GM12878 (cell line): ENCODE measurements around the gene UBE2L6. TPM values are rescaled to one million over a fixed set of nuclear protein-coding genes. Genes with fewer than 3 reads are reported as not detected.

Experiments
- ATAC-seq: fragments of 200-7000 bp; cut with Tn5 transposase; 3 replicates; pipeline ENCODE4 v1.9.1; 2020; ENCODE audit warnings: mild to moderate bottlenecking, moderate library complexity
- BruUV-seq: library from RNA; stranded (reverse); fragments of 400-500 nt; replicated peaks from 2 replicates; lab custom pipeline; 2021; lab: Mats Ljungman, UMichigan
- CTCF ChIA-PET: fragments of 300-600 bp; sonication (Branson Sonifier 250); formaldehyde crosslinking; extraction: SDS; loops from one replicate; lab custom pipeline; 2021; ENCODE audit warnings: inconsistent platforms; lab: Yijun Ruan, JAX
- POLR2A ChIA-PET: fragments of 350-600 bp; formaldehyde crosslinking; extraction: SDS; loops from one replicate; lab custom pipeline; 2021; ENCODE audit warnings: inconsistent platforms; lab: Charles Lee
- RAD21 ChIA-PET: fragments of 300-600 bp; sonication (Branson Sonifier 250); formaldehyde crosslinking; loops from one replicate; lab custom pipeline; 2023; ENCODE audit warnings: antibody characterized with exemption; ENCODE audit not compliant: unreplicated experiment; lab: Charles Lee
- SMC1A ChIA-PET: fragments of 300-600 bp; sonication (Branson Sonifier 250); formaldehyde crosslinking; loops from one replicate; lab custom pipeline; 2023; ENCODE audit not compliant: unreplicated experiment, uncharacterized antibody; lab: Charles Lee
- DNase-seq: peaks from one replicate; pipeline ENCODE4 v3.0.0-alpha.2; 2011; ENCODE audit warnings: low read depth, low spot score
- FAIRE-seq: peaks from 3 replicates; lab custom pipeline; 2011; peaks lifted over from hg19 to GRCh38; lab: Jason Lieb, UNC
- H2AFZ ChIP-seq: 2 replicates; pipeline ENCODE4 v1.6.0; 2011; ENCODE audit warnings: low read depth, low read length, control low read depth; ENCODE audit not compliant: control insufficient read depth
- H3K27ac ChIP-seq: 2 replicates; pipeline ENCODE4 v1.5.1; 2011; ENCODE audit warnings: control low read depth; ENCODE audit not compliant: control insufficient read depth, insufficient read depth
- H3K27me3 ChIP-seq, 2 experiments: replicated peaks in 1 of 2; 2 replicates each; pipeline versions ENCODE4 v1.6.0 to v1.6.1; 2011; ENCODE audit warnings: low read length in 1 of 2; ENCODE audit not compliant: control insufficient read depth in 2 of 2, insufficient read depth in 2 of 2
- H3K36me3 ChIP-seq, 2 experiments: 2 replicates each; pipeline ENCODE4 v1.5.1; 2011; ENCODE audit warnings: low read length in 1 of 2; ENCODE audit not compliant: control insufficient read depth in 2 of 2, insufficient read depth in 2 of 2
- H3K4me1 ChIP-seq: 2 replicates; pipeline ENCODE4 v1.6.1; 2011; ENCODE audit warnings: mild to moderate bottlenecking, low read length, moderate library complexity, mixed read lengths; ENCODE audit not compliant: control insufficient read depth, insufficient read depth
- H3K4me2 ChIP-seq: 2 replicates; pipeline ENCODE4 v1.6.0; 2011; ENCODE audit warnings: control low read depth; ENCODE audit not compliant: control insufficient read depth, insufficient read depth
- H3K4me3 ChIP-seq: fragments of 200-600 bp; sonication (generic); 2 replicates; pipeline ENCODE4 v1.5.1; 2016
- H3K79me2 ChIP-seq: 2 replicates; pipeline ENCODE4 v1.6.0; 2011; ENCODE audit warnings: low read length; ENCODE audit not compliant: control insufficient read depth, insufficient read depth
- H3K9ac ChIP-seq: 2 replicates; pipeline ENCODE4 v1.8.0; 2011; ENCODE audit warnings: low read length, control low read depth, mixed read lengths; ENCODE audit not compliant: control insufficient read depth, insufficient read depth
- H3K9me3 ChIP-seq: replicated peaks from 3 replicates; pipeline ENCODE4 v1.5.1; 2011; ENCODE audit warnings: mild to moderate bottlenecking, low read length; ENCODE audit not compliant: control insufficient read depth, insufficient read depth
- H4K20me1 ChIP-seq: 2 replicates; pipeline ENCODE4 v1.6.0; 2011; ENCODE audit not compliant: control insufficient read depth, insufficient read depth
- CEBPZ ChIP-seq: fragments of 150-350 bp; IDR thresholded peaks from 2 replicates; pipeline ENCODE4 v1.6.1; 2016; ENCODE audit warnings: low read depth, low read length
- HDGF ChIP-seq: fragments of 450-650 bp; IDR thresholded peaks from 2 replicates; pipeline ENCODE4 v1.6.1; 2016; ENCODE audit warnings: antibody characterized with exemption
- MEF2B ChIP-seq: fragments of 450-650 bp; IDR thresholded peaks from 2 replicates; pipeline ENCODE4 v1.6.1; 2018; ENCODE audit warnings: mild to moderate bottlenecking, moderate library complexity; ENCODE audit not compliant: partially characterized antibody, poor library complexity, severe bottlenecking
- NR2C1 ChIP-seq: fragments of 450-650 bp; IDR thresholded peaks from 2 replicates; pipeline ENCODE4 v1.6.1; 2017; ENCODE audit warnings: antibody characterized with exemption, mild to moderate bottlenecking, moderate library complexity
- RAD21 ChIP-seq: IDR thresholded peaks from 2 replicates; pipeline ENCODE4 v1.6.1; 2011; ENCODE audit warnings: mild to moderate bottlenecking, low read depth, low read length, moderate library complexity; ENCODE audit not compliant: insufficient read depth
- RAD51 ChIP-seq: fragments of 450-650 bp; IDR thresholded peaks from 2 replicates; pipeline ENCODE4 v1.6.1; 2016; ENCODE audit warnings: moderate library complexity, mild to moderate bottlenecking, inconsistent platforms
- SMARCA5 ChIP-seq: fragments of 450-650 bp; IDR thresholded peaks from 2 replicates; pipeline ENCODE4 v1.6.1; 2017; ENCODE audit warnings: mild to moderate bottlenecking
- SUPT20H ChIP-seq: IDR thresholded peaks from 2 replicates; pipeline ENCODE4 v1.6.1; 2011; ENCODE audit warnings: low read depth, mild to moderate bottlenecking, low read length, moderate library complexity, borderline replicate concordance; ENCODE audit not compliant: control insufficient read depth
- TBL1XR1 ChIP-seq: IDR thresholded peaks from 2 replicates; pipeline ENCODE4 v1.6.1; 2012; ENCODE audit warnings: low read depth, low read length, improper control_type of control experiment
- ZBTB11 ChIP-seq: fragments of 450-650 bp; formaldehyde crosslinking; IDR thresholded peaks from 2 replicates; pipeline ENCODE4 v1.5.0; 2022; ENCODE audit warnings: mild to moderate bottlenecking, missing genetic modification characterization
- ZBTB40 ChIP-seq: fragments of 450-650 bp; IDR thresholded peaks from 2 replicates; pipeline ENCODE4 v1.6.1; 2016; ENCODE audit warnings: mild to moderate bottlenecking, moderate library complexity, borderline replicate concordance
- ZNF217 ChIP-seq: fragments of 450-650 bp; IDR thresholded peaks from 2 replicates; pipeline ENCODE4 v1.6.1; 2017; ENCODE audit warnings: antibody characterized with exemption, mild to moderate bottlenecking
- WGBS: methylation state at CpG from one replicate; pipeline ENCODE4 v1.1.6; 2016; ENCODE audit warnings: low lambda C conversion rate; ENCODE audit not compliant: insufficient replicate concordance, insufficient coverage; ENCODE audit errors: missing lambda C conversion rate; 5-methylcytosine and 5-hydroxymethylcytosine counted together
- in situ Hi-C: fragments of 300-500 bp; cut with MboI; formaldehyde crosslinking; loops from 9 replicates; pipeline ENCODE4 v1.14.3; 2018; ENCODE audit warnings: mixed read lengths
- intact Hi-C: fragments of 100-400 bp; cut with micrococcal nuclease; formaldehyde crosslinking; loops from one replicate; pipeline ENCODE4 v1.14.2; 2022; ENCODE audit not compliant: unreplicated experiment
- polyA plus RNA-seq, 11 experiments: library from polyadenylated mRNA; depleted of rRNA in 4 of 11; unstranded in 6 of 11; stranded (reverse) in 5 of 11; fragments of >200 nt; fragmentation: Nextera tagmentation in 4 of 11; fragmentation: Illumina TruSeq in 1 of 11; extraction: Ambion mirVana in 4 of 11; extraction: Trizol in 1 of 11; gene quantifications; 1 replicate in 1 of 11; 2 replicates in 10 of 11; pipeline versions ENCODE4 v1.2.1 to v1.2.3, GENCODE V29; 2011 to 2016; ENCODE audit warnings: inconsistent platforms in 2 of 11, missing spikeins in 2 of 11, low read depth in 1 of 11
- total RNA-seq, 4 experiments: library from RNA; depleted of rRNA in 3 of 4; stranded (reverse); fragments of >200 nt in 3 of 4; fragmentation: Illumina TruSeq in 1 of 4; extraction: Trizol in 1 of 4; gene quantifications; 2 replicates each; pipeline versions ENCODE4 v1.2.1 to v1.2.3, GENCODE V29; 2013 to 2021

Gene UBE2L6
- total and polyA plus RNA-seq, 10 of the 15 experiments (the other 5 are each of a cell fraction or from before 2014, with no cell fraction given) = 114 to 295 (median 173) TPM

- RAD21 ChIA-PET = no interaction called here
- intact Hi-C loops (no loop called here), in situ Hi-C loops (no loop called here)
- no peak overlapping the region for H3K4me3 ChIP-seq
- CTCF ChIA-PET = interaction anchor here (0.6 kb wide), 1 partner anchor 185 kb away, joined by 4 read pairs; no protein-coding TSS in a partner anchor
- no peaks in the 10 kb centered on the region for H3K36me3 ChIP-seq
- H3K4me1 ChIP-seq = no peaks in the 10 kb centered on the region
- BruUV-seq = no TSS peak
- H2AFZ ChIP-seq = no peak overlapping the region
- DNase-seq = no peak
- H3K27ac ChIP-seq = no peak overlapping the region
- H3K27me3 ChIP-seq = no peaks in the 10 kb centered on the region; a peak in 1 of 4 replicates
- H3K9me3 ChIP-seq = no peaks in the 10 kb centered on the region; the same call in 1 of the 3 replicates
- no peak overlapping the region for H3K4me2 ChIP-seq
- H4K20me1 ChIP-seq = no peaks in the 10 kb centered on the region
- H3K79me2 ChIP-seq = no peaks in the 10 kb centered on the region
- POLR2A ChIA-PET = no interaction called here
- no peak overlapping the region for H3K9ac ChIP-seq
- FAIRE-seq = no peak
- ATAC-seq = no peak
- WGBS = 4% methylated on average over 1 of the region's 1 CpG
- SMC1A ChIA-PET = no interaction called here
- TF ChIP-seq CEBPZ (no peak), SUPT20H (no peak), RAD51 (no peak), MEF2B (no peak), RAD21 (no peak), SMARCA5 (no peak), ZNF217 (no peak), ZBTB40 (no peak), ZBTB11 (CRISPR knock-in tag) (no peak), HDGF (no peak), NR2C1 (no peak), TBL1XR1 (no peak)
These were observed 47.8 kb upstream of the UBE2L6 start for GRCh38 chr11:57615308-57615707.
